ENCODE measurements around the gene SYS1.

GRCh38 chr20:45409521-45410272, 46.7 kb downstream of the SYS1 start:
- TF ChIP-seq MAX (IDR thresholded peaks at IDR 0.05) (no peak), POLR2AphosphoS5 (IDR thresholded peaks at IDR 0.05; ENCODE audit: low read depth, low read length) (no peak), CTCF (IDR thresholded peaks at IDR 0.05; ENCODE audit: control extremely low read depth in 1 of 3, insufficient read depth in 1 of 3, low read depth in 1 of 3, low read length in 3 of 3) (no peak)

Data from H1 (cell line).